HG03460 (cell line): ENCODE data around the gene CAMK2G.
"Not testable (repeated sequence)": the region's sequence is repeated elsewhere in the genome, so short reads cannot be mapped to it uniquely, and the experiment has no call there.

Experiments used
- ATAC-seq: cut with Tn5 transposase; IDR thresholded peaks from one replicate; pipeline ENCODE4 v1.9.1; 2021; ENCODE audit not compliant: unreplicated experiment

CAMK2G gene

GRCh38 chr10:73841061-73841421, 33.3 kb downstream of the CAMK2G start:
- no peak for ATAC-seq

DNA sequence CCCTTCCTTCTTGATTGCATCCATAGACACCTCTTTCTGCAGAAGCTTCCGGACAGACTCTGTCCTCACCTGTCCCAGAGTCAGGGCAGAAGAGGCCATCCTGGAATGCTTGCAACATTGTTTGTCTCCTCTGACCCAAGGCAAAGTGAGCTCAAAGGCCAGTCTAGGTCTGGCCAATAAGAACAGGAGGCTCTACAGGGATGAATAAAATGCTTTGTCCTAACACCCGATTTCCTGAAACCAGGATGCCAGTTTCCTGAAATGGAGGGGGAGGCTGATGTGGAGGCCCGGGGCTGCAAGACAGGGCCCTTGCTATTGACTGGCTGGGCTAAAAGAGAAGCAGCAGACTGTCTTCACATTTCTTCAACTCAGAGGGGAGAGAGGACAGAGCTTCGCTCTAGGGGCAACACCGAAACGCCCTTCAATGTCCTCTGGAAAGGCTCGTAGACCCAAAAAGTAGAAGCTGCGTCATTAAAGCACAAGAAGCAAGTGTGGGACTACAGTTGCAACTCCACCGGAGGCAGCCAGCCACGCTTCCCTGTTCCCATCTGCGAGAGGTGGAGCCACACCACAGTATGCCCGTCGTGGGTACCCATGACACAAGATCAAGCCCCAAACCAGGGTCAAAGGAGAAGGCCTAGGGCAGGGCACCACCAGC, 33.8 kb downstream of the CAMK2G start:
- no peak for ATAC-seq

DNA sequence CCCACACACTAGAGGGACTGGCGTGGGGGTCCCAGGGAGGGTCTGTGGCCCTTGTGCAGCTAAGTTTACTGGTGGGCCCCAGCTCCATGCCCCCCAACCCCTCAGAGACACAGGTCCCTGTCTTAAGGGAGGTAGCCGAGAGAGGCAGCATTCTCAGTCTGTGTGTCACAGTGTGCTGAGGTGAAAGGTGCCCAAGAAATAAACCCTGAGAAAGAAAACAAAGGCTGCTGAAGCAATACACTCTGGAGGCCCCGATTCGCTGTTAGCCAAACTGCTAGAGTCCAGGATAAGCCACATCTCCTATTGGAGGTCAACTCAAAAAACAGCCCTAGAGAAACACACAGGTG, 34.3 kb downstream of the CAMK2G start:
- ATAC-seq = no peak

DNA sequence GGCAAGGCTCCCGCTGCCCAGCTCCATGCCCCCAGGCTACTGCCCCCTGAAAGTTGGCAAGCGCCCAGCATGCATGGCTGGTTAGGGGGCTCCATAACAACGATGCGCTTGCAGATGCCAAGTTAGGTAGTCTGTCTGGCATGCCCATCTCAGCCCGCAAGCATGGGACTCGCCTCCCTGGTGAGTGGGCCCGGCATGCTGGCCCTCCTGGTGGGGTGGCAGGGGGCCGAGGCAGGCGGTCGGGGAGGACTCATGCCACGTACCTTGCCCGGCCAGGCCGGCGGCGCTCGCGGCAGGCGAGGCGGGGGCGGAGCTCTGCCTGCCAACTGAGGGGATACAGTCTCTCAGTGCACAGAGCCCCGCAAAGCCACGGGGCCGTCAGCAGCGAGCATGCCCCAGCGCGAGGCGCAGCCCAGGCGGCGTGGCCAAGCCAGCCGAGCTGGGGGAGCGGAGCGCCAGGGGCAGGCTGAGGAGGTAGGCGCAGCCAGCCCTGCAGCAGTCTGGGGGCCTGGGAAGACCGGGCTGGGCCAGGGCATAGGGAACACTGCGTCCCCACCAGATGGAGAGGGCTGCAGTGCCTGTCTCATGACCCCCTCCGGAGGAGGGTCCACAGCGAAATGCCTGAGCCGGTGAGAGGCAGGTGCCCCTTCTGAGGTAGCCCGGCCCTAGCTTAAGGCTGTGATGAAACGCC, 34.9 kb downstream of the CAMK2G start:
- ATAC-seq = no peak

- ATAC-seq = no peak
Measured at GRCh38 chr10:73838827-73839226, 35.5 kb downstream of the CAMK2G start.

- no peak for ATAC-seq
Measured at GRCh38 chr10:73838008-73838567, 36.3 kb downstream of the CAMK2G start.

DNA sequence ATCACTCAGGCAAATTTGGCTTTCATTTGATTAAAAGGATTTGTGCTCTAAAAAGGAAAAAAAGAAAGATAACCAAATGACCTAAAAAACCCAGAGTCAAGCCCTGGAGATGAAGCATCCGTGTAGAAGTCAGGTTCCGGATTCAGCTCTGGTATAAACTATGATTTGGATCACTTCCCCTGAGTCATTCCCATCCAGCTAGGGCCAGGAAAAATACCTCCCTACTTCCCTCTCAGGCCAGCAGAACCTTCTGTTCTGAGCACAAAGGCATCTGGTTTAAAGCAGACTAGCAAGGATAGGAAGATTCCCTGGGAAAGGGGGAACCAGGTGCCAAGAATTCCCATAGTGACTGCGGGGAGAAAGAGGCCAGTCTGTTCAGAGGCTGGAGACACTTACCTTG, 37.3 kb downstream of the CAMK2G start:
- no peak for ATAC-seq

DNA sequence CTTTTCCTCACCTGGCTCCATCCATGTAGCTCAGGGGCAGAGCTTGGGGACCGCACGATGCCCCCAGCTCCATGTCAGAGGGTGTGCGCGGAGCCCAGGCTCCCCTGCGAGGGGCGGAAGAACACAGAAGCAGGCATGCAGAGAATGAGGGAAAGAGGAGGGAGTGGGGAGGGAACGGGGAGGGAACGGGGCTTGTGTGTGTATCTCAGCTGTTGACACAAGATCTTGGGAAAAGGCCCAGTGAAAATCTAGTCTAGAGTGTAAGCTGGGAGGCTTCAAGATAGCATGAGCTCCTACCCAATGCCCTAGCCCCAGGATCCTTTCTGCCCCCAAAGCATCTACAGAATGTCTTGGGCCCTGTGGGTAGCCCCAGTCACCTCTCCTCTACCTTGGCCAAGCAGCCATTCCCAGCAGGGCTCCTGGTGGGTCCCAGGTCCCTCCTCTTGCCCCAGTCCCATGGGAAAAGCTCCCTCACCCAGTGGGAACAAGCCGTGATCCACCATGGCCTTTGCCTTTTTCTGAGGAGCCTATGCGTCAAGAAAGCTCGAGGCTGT, 37.9 kb downstream of the CAMK2G start:
- no peak for ATAC-seq

DNA sequence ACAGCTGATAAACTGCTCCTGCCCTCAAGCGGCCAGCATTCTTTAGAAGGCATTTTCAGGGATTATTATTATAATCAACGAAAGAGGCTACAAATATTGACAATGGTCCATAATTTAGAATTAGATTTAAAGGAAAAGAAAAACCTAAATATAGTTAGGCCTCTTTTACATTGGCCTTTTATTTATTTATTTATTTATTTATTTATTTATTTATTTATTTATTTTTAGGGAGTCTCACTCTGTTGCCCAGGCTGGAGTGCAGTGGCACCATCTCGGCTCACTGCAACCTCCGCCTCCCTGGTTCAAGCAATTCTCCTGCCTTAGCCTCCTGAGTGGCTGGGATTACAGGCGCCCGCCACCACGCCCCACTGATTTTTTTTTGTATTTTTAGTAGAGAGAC, 45.3 kb downstream of the CAMK2G start:
- ATAC-seq = not testable (repeated sequence)

GRCh38 chr10:73828161-73828560, 46.2 kb downstream of the CAMK2G start:
- no peak for ATAC-seq

DNA sequence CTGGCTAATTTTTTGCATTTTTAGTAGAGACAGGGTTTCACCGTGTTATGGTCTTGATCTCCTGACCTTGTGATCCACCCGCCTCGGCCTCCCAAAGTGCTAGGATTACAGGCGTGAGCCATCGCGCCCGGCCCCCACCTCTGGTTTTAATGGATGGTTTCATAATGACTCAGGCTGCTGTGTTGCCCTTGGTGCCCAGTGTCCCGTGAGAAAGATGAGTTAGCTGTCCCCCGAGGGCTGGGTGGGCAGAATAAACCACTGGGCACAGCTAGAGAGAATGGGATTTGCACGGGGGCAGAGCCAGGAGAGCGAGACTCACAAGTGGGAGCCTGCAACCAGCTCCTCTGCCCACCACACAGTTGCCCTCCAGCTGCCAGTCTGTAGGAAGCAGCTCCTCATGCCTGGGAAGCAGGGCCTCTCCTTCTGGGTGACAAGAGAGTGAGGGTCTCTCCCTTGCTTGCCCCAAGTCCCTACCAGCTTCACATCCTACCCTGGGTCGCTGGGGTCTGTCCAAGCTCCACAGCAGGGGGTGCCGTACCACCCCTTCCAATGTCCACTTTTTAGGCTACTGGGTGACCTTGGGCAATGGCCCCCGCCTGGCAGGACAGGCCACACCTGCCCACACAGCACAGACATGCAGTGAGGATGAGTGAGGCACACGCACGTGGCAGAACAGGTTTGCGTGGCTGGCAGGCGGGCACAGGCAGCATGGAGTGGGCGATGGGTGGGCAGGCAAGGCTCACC, 46.8 kb downstream of the CAMK2G start:
- ATAC-seq = no peak

DNA sequence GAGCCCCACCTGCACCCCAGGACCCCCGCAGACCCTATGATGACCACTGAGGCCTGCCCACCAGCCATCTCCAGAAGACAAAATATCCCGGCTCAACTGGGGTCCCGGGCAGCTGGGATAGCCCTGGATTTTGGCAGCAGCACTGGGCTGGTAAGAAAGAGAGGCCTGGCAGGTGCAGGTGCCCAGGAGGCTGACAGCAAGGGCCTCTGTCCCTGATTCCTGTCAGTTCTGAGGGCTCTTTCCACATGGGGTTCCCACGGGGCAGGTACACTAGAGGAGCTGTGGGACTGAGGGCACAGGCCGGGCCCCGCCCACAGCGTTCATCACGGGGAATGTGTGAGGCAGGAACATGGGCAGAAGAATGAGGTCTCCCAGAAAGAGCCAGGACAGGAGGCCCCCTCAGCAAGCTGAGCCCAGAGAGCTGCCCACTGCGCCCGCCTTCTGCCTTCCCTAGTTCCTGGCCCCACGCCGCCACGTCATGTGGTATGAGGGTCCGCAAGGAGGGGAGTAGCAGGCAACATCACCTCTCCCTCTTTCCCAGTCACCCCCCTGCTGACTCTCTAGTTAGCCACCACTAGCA, 50.1 kb downstream of the CAMK2G start:
- ATAC-seq = no peak

GRCh38 chr10:73823391-73823790, 51.0 kb downstream of the CAMK2G start:
- no peak for ATAC-seq

- no peak for ATAC-seq
Measured at GRCh38 chr10:73819513-73820093, 54.8 kb downstream of the CAMK2G start.

DNA sequence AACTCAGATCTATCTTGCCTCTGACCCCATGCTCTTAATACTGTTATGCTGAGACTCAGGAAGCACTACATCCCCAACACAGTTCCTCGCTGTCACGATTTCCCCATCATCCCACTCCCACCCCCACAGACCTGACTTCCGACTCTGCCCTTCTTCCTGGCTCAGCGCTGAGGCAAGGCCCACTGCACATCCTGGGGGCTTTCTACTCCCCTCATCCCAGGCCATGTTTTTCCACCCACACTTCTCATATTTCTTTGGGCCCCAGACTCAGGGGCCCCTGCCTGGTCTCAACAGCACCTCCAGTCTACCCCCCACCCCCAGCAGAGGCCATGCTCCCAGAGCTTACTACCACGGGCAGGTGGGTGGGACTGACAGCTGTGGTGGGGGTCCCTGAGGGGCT, 55.3 kb downstream of the CAMK2G start:
- ATAC-seq = no peak

DNA sequence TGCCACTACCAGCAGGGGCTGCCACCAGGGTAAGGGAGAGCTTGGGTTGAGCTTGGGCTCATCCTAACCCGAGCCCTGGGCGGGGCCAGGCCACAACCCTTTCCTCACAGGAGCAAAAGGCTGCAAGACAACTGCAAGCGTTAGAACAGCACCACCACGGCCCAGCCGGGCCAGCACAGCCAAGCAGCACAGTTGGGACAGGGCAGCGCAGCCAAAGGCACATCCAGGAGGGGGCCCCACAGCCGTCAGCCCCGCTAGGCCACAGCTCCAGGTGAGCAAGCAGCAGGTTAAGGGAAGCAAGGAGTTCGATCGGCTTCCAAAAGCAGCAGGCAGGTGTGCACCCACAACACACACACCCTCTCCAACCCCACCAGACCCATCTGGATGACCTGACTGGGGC, 56.0 kb downstream of the CAMK2G start:
- no peak for ATAC-seq

DNA sequence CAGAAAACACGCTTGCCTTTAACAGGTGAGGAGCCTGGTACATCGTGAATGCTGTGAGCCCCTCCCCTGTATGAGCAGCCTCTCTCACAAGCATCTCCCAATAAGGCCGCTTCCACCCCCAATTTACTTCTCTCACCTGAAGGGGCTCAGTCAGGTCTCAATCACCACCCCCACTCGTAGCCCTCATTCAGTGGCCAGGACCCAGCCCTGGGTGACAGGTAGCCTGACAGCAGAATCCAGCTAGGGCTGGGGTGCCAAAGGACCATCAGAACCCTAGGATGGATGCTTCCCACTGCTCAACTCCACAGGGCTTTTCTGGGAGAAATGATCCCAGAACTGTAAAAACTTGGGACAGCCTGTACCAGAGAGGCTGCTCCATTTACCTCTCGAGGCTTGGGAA, 56.5 kb downstream of the CAMK2G start:
- no peak for ATAC-seq

- no peak for ATAC-seq
Measured at GRCh38 chr10:73816917-73817729, 57.2 kb downstream of the CAMK2G start.

GRCh38 chr10:73815719-73816030, 58.7 kb downstream of the CAMK2G start:
- ATAC-seq = no peak
